OCI-LY7 (cell line): ENCODE results near the gene GPR142.

ENCODE experiments used
- EZH2phosphoT487 ChIP-seq: fragments of 200-600 bp; sonication (generic); IDR thresholded peaks from 2 replicates; pipeline ENCODE4 v1.6.1; 2018; ENCODE audit warnings: low read depth, borderline replicate concordance, mild to moderate bottlenecking, mixed run types, antibody characterized with exemption, low read length, moderate library complexity, mixed read lengths
- TF ChIP-seq, protein P1 (sequence below): fragments of 200-600 bp; sonication (generic); conservative IDR thresholded peaks from 2 replicates; pipeline ENCODE4 v1.5.1; 2014; ENCODE audit warnings: mild to moderate bottlenecking, antibody characterized with exemption, low read length, moderate library complexity, mixed read lengths

DNA sequence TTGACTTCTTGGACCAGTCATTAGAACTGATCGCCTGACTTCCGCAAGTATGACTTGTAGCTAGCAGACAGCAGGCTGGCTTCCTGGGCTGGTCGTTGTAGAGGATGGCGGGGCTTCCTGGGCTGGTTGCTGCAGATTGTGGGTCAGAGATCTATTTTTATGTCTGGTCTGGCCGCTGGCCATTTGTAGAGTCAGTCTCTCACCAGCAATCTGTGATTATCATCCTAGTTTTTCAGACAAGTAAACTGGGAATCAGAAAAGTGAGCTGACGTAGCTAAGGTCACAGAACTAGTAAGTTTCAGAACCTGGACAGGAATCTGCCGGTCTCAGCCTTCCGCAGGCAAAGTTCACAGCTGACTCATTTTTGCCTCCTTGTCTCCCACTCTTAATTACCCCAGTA lies 19.1 kb downstream of the GPR142 start:
- TF ChIP-seq, protein P1, sequence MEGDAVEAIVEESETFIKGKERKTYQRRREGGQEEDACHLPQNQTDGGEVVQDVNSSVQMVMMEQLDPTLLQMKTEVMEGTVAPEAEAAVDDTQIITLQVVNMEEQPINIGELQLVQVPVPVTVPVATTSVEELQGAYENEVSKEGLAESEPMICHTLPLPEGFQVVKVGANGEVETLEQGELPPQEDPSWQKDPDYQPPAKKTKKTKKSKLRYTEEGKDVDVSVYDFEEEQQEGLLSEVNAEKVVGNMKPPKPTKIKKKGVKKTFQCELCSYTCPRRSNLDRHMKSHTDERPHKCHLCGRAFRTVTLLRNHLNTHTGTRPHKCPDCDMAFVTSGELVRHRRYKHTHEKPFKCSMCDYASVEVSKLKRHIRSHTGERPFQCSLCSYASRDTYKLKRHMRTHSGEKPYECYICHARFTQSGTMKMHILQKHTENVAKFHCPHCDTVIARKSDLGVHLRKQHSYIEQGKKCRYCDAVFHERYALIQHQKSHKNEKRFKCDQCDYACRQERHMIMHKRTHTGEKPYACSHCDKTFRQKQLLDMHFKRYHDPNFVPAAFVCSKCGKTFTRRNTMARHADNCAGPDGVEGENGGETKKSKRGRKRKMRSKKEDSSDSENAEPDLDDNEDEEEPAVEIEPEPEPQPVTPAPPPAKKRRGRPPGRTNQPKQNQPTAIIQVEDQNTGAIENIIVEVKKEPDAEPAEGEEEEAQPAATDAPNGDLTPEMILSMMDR, result no peak
- TF ChIP-seq EZH2phosphoT487, result no peak
